Duodenal mucosa (tissue), 2 donors: ENCODE results near the gene VPS4A.
A peak's percentile ranks its signal among the peaks of the same experiment; 100 is the strongest.

ENCODE experiments used
- H3K27ac ChIP-seq: one replicate; pipeline ENCODE4 v1.7.0; 2013; ENCODE audit warnings: low read depth, low read length
- H3K27me3 ChIP-seq, 2 donors: one replicate each; pipeline ENCODE4 v1.7.0; 2013; ENCODE audit warnings: low read length in 2 of 2, control low read depth in 1 of 2; ENCODE audit not compliant: insufficient read depth in 2 of 2, control insufficient read depth in 1 of 2
- H3K36me3 ChIP-seq, 2 donors: one replicate each; pipeline ENCODE4 v1.7.0; 2013; ENCODE audit warnings: low read length in 2 of 2, control low read depth in 1 of 2; ENCODE audit not compliant: insufficient read depth in 2 of 2, control insufficient read depth in 1 of 2
- H3K4me1 ChIP-seq, 2 donors: one replicate each; pipeline ENCODE4 v1.7.0; 2013; ENCODE audit warnings: low read length in 2 of 2, control low read depth in 1 of 2; ENCODE audit not compliant: insufficient read depth in 2 of 2, control insufficient read depth in 1 of 2
- H3K4me3 ChIP-seq, 2 donors: one replicate each; pipeline ENCODE4 v1.7.0; 2013; ENCODE audit warnings: low read length in 2 of 2, low read depth in 1 of 2
- H3K9ac ChIP-seq, 2 donors: one replicate each; pipeline ENCODE4 v1.7.0; 2013; ENCODE audit warnings: low read length in 2 of 2, low read depth in 1 of 2
- H3K9me3 ChIP-seq, 2 donors: one replicate each; pipeline ENCODE4 v1.7.0; 2013; ENCODE audit warnings: low read length in 2 of 2, control low read depth in 1 of 2; ENCODE audit not compliant: control insufficient read depth in 1 of 2

VPS4A gene

DNA sequence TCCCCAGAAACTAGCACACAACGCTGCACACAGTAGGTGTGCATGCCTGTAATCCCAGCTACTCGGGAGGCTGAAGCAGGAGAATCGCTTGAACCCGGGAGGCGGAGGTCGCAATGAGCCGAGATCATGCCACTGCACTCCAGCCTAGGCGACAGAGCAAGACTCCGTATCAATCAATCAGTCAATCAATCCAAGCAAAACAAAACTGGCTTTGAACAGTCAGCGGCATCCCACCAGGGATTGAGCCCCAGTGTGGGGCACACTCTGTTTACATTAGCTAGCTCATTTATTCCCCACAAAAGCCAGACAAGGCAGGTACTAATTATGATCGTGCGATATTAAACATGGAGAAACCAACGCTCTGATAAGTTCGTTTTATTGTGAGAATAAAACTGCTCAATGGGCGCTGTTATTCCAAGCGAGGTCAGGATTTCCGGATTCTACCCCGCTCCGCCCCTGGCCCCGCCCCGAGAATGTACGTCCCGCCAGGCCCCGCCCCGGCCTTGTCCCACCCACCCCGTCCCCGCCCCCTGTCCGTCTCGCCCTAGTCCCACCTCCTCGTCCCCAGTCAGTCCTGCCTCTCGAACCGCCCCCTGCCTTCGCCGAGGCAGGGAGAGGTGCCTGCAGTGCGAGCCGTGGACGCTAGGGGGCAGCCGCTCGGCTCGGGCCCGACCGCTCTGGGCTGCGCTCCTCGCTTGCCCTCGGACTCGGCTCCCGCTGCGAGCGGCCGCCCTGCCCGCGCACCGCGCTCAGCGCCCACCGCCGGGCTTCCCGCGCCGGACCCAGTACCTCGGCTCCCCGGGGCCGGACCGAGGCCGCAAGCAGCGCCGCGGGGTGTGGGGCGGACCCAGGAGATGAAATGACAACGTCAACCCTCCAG is at the start of gene VPS4A:
VPS4A (plus strand) TSS at position 698 of the 880 bp plus-strand sequence; CDS start at position 860, 162 bp downstream.
- Histone ChIP-seq H3K9ac (peak within 1 kb of the TSS; percentile 71 to 92), H3K9me3 (no peaks in the 10 kb centered on the region), H3K4me1 (peaks cover 9% of the 10 kb centered on the region in 2 donors), H3K27ac (peak within 1 kb of the TSS; percentile 85), H3K36me3 (peaks cover 10 to 16% of the 10 kb centered on the region in 2 donors), H3K27me3 (no peaks in the 10 kb centered on the region), H3K4me3 (peak within 1 kb of the TSS; percentile 78 to 89)

GRCh38 chr16:69266334-69267063 is 44.7 kb upstream of the VPS4A start:
- no peaks in the 10 kb centered on the region for H3K4me1 ChIP-seq
- H3K9me3 ChIP-seq = no peaks in the 10 kb centered on the region
- H3K36me3 ChIP-seq = peaks cover 9 to 23% of the 10 kb centered on the region in 2 donors
- no peak overlapping the region for H3K27ac ChIP-seq
- no peak overlapping the region for H3K4me3 ChIP-seq
- H3K9ac ChIP-seq = no peak overlapping the region
- no peaks in the 10 kb centered on the region for H3K27me3 ChIP-seq

DNA sequence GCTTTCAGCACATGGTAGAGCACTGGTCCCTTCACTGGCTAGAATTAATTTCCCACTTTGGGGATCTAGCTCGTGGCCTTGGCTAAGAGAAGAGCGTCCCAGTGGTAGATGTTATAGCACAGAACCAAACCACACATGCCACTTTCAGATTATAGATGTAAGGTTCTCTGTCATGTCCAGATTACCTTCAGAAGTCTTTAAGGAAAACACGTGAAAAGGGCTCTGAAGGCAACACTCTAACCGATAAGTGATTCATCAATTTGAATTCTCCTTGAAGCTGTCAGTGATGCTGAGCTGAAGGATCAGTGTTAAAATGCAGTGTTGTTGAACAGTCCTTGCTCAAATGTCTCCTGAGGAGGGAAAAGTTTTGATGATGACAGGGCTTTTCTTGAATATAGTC is 43.5 kb upstream of the VPS4A start:
- no peaks in the 10 kb centered on the region for H3K4me1 ChIP-seq
- no peaks in the 10 kb centered on the region for H3K27me3 ChIP-seq
- H3K36me3 ChIP-seq = peaks cover 9 to 17% of the 10 kb centered on the region in 2 donors
- no peak overlapping the region for H3K4me3 ChIP-seq
- no peak overlapping the region for H3K9ac ChIP-seq
- H3K27ac ChIP-seq = no peak overlapping the region
- H3K9me3 ChIP-seq = no peaks in the 10 kb centered on the region

DNA sequence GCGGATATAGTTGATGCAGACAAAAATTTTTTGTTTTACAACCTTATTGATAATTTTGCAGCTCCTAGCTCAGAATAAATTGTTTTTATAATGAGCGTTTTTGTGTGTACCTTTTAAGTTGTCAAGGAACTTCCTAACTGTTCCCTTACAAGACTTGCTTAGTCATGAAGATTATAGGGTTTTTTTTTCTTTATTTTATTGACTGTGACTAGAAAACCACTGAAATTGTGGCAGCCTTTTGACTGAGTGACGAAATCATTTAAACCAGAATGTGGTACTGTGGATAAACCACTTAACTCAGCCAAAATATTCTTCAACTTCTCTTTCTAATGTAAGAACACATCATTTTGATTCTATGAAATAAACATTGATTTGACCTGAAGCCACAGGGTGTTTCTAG is 40.8 kb upstream of the VPS4A start:
- H3K9me3 ChIP-seq = no peaks in the 10 kb centered on the region
- peaks cover 5 to 23% of the 10 kb centered on the region in 2 donors for H3K36me3 ChIP-seq
- H3K4me3 ChIP-seq = no peak overlapping the region
- H3K4me1 ChIP-seq = no peaks in the 10 kb centered on the region
- no peak overlapping the region for H3K9ac ChIP-seq
- no peak overlapping the region for H3K27ac ChIP-seq
- H3K27me3 ChIP-seq = no peaks in the 10 kb centered on the region

DNA sequence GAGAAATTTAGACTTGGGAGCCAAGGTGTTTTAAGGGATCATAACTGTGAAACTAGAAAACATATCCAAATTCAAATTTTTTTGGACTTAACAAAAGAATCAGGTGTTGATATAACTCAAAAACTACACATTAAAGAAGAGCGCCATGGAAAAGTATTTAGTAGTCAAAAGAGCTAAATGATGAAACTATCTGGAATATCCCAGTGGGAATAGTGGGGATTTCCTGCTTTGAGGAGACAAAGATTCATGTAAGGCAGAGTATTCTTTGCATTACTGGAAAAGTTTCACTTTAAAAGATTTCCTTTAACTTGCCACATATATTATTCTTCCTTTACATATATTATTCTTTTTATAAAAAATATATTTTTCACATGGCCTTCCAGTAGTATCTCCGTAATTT is 40.3 kb upstream of the VPS4A start:
- H3K4me3 ChIP-seq = no peak overlapping the region
- H3K27ac ChIP-seq = no peak overlapping the region
- peaks cover 5 to 23% of the 10 kb centered on the region in 2 donors for H3K36me3 ChIP-seq
- no peaks in the 10 kb centered on the region for H3K9me3 ChIP-seq
- H3K4me1 ChIP-seq = no peaks in the 10 kb centered on the region
- no peak overlapping the region for H3K9ac ChIP-seq
- no peaks in the 10 kb centered on the region for H3K27me3 ChIP-seq

DNA sequence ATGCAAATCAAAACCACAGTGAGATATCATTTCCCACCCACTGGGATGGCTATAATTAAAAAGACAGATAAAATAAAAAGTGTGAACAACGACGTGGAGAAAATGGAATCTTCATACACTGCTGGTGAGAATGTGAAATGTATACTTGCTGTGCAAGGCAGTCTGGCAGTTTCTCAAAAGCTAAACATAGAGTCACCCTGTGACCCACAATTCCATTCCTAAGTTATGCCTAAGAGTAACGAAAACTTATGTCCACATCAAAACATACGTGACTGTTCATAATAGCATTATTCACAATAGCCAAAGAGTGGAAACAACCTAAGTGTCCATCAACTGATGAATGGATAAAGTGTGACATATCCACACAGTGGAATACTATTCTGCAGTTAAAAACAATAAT is 38.1 kb upstream of the VPS4A start:
- Histone ChIP-seq H3K36me3 (peaks cover 5 to 18% of the 10 kb centered on the region in 2 donors), H3K27me3 (no peaks in the 10 kb centered on the region), H3K4me3 (no peak overlapping the region), H3K4me1 (no peaks in the 10 kb centered on the region), H3K9ac (no peak overlapping the region), H3K9me3 (no peaks in the 10 kb centered on the region), H3K27ac (no peak overlapping the region)

GRCh38 chr16:69274699-69275235 is 36.4 kb upstream of the VPS4A start:
- Histone ChIP-seq H3K36me3 (peaks cover 5 to 17% of the 10 kb centered on the region in 2 donors), H3K4me3 (no peak overlapping the region), H3K27ac (no peak overlapping the region), H3K9ac (no peak overlapping the region), H3K4me1 (no peaks in the 10 kb centered on the region), H3K27me3 (no peaks in the 10 kb centered on the region), H3K9me3 (no peaks in the 10 kb centered on the region)

DNA sequence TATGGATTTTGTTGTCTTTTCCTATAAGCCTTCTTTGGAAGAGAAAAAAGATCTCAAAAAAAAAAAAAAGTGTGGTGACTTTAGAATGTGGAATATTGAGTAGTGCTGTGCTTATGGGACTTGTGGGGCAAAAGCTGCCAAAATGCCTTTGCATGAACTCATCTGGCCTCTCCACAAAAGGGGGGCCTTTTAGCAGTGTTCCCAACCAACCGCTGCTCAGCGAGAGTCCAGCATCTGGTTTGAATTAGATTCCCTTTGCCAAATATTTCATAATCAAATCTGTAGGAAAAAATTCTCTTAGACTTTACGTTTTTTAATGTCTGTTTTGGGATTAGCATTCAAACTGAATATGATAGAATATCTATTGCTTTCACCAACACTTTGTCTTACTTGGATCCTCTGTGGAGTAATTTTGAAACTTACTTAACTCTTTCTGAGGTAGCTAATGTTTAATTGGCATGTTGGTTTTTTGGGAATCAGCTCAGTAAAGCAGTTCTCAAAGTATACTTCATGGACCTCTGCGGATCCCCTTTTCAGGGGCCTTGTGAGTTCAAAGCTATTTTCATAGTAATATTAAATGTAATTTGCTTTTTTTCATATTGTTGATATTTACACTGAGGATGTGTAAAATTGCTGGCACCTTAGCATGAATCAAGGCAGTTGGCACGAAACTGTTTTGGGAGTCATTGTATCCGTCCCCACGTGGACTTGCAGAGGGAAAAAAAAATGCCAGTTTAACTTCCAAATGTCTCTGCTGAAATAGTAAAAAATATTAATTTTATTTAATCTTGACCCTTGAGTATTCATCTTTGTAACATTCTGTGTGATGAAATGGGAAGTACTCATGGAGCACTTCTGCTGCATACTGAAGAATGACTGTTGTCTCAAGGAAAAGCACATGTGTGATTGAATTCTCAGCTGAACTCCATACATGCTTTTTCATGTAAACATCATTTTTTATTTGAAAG is 34.7 kb upstream of the VPS4A start:
- Histone ChIP-seq H3K27me3 (no peaks in the 10 kb centered on the region), H3K36me3 (peaks cover 0 to 5% of the 10 kb centered on the region in 2 donors), H3K4me1 (no peaks in the 10 kb centered on the region), H3K9ac (no peak overlapping the region), H3K4me3 (no peak overlapping the region), H3K9me3 (no peaks in the 10 kb centered on the region), H3K27ac (no peak overlapping the region)

- no peaks in the 10 kb centered on the region for H3K27me3 ChIP-seq
- H3K27ac ChIP-seq = no peak overlapping the region
- no peak overlapping the region for H3K9ac ChIP-seq
- H3K4me3 ChIP-seq = no peak overlapping the region
- H3K4me1 ChIP-seq = no peaks in the 10 kb centered on the region
- no peaks in the 10 kb centered on the region for H3K9me3 ChIP-seq
- peaks cover 0 to 5% of the 10 kb centered on the region in 2 donors for H3K36me3 ChIP-seq
Measured at GRCh38 chr16:69277413-69277812, 33.7 kb upstream of the VPS4A start.
